ENCODE measurements around the gene OSBPL7. TPM values are rescaled to one million over a fixed set of nuclear protein-coding genes. Genes with fewer than 3 reads are reported as not detected.
A peak's percentile ranks its signal among the peaks of the same experiment; 100 is the strongest.

OSBPL7 gene
- total and polyA plus RNA-seq, 2 of the 13 experiments (the other 11 are each of a cell fraction or from before 2014, with no cell fraction given): 4.7 to 6.6 TPM

DNA sequence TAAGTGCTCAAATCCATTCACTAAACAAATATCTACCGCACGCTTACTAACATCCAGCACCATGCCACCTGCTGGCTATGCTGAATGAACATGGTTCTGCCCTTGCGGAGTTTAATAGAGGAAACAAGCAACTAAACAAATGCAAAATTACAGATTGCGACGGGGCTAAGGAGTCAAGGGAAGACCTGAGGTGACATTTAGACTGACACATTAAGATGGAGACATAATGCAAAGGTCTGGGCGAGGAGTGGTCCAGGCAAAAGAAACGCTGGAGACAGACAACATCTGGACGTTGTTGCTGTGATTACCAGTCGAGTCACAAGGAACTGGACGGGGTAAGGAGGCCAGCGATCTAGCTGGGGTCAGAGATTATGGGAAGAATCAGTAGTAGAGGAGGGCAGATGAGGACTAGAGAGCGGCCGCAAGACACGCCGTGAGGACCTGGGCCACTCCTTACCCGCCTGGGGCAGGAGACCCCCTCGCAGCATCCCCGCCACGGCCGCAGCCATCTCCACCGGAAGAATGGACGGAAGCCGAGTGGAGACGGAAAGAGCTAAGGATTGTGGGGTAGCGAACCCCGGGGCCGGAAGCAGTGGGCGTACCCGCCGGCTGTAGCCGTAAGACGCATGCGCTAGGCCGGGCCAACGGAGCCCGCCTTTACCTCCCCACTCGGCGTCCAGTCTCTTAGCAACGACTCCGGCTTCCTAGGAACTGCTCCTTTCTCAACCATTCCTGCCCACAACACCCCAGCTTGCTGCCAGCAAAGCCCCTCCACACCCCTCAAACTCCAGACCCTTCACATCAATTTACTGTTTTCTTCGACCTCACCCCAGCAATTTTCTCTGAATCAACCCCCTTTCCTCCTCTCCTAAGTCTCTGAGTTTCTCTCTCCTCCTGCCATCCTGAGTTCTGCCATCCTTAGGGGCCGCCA lies 9.7 kb upstream of the OSBPL7 start, which contains the start of the genes LRRC46 and MRPL10 (continued):
- TF ChIP-seq ZNF142 (CRISPR knock-in tag; IDR thresholded peaks at IDR 0.05): 0 out of 2 replicates have a peak, but pooled peaks have one; percentile 64
- TF ChIP-seq ZNF577 (CRISPR knock-in tag; IDR thresholded peaks at IDR 0.05; ENCODE audit: borderline replicate concordance, low read depth): no peak
- no peak; the same call in 1 of the 2 replicates for TF ChIP-seq ZNF775 (CRISPR knock-in tag; IDR thresholded peaks at IDR 0.05; ENCODE audit: borderline replicate concordance)
- TF ChIP-seq, protein P1, sequence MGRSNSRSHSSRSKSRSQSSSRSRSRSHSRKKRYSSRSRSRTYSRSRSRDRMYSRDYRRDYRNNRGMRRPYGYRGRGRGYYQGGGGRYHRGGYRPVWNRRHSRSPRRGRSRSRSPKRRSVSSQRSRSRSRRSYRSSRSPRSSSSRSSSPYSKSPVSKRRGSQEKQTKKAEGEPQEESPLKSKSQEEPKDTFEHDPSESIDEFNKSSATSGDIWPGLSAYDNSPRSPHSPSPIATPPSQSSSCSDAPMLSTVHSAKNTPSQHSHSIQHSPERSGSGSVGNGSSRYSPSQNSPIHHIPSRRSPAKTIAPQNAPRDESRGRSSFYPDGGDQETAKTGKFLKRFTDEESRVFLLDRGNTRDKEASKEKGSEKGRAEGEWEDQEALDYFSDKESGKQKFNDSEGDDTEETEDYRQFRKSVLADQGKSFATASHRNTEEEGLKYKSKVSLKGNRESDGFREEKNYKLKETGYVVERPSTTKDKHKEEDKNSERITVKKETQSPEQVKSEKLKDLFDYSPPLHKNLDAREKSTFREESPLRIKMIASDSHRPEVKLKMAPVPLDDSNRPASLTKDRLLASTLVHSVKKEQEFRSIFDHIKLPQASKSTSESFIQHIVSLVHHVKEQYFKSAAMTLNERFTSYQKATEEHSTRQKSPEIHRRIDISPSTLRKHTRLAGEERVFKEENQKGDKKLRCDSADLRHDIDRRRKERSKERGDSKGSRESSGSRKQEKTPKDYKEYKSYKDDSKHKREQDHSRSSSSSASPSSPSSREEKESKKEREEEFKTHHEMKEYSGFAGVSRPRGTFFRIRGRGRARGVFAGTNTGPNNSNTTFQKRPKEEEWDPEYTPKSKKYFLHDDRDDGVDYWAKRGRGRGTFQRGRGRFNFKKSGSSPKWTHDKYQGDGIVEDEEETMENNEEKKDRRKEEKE (IDR thresholded peaks at IDR 0.05): no peak
- no peak for TF ChIP-seq ZNF24 (IDR thresholded peaks at IDR 0.05)
- TF ChIP-seq, protein P2, sequence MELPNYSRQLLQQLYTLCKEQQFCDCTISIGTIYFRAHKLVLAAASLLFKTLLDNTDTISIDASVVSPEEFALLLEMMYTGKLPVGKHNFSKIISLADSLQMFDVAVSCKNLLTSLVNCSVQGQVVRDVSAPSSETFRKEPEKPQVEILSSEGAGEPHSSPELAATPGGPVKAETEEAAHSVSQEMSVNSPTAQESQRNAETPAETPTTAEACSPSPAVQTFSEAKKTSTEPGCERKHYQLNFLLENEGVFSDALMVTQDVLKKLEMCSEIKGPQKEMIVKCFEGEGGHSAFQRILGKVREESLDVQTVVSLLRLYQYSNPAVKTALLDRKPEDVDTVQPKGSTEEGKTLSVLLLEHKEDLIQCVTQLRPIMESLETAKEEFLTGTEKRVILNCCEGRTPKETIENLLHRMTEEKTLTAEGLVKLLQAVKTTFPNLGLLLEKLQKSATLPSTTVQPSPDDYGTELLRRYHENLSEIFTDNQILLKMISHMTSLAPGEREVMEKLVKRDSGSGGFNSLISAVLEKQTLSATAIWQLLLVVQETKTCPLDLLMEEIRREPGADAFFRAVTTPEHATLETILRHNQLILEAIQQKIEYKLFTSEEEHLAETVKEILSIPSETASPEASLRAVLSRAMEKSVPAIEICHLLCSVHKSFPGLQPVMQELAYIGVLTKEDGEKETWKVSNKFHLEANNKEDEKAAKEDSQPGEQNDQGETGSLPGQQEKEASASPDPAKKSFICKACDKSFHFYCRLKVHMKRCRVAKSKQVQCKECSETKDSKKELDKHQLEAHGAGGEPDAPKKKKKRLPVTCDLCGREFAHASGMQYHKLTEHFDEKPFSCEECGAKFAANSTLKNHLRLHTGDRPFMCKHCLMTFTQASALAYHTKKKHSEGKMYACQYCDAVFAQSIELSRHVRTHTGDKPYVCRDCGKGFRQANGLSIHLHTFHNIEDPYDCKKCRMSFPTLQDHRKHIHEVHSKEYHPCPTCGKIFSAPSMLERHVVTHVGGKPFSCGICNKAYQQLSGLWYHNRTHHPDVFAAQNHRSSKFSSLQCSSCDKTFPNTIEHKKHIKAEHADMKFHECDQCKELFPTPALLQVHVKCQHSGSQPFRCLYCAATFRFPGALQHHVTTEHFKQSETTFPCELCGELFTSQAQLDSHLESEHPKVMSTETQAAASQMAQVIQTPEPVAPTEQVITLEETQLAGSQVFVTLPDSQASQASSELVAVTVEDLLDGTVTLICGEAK (IDR thresholded peaks at IDR 0.05): no peak
- TF ChIP-seq, protein P2 (CRISPR knock-in tag; IDR thresholded peaks at IDR 0.05): peak; percentile 85

All from HepG2 (cell line).